Esophagus muscularis mucosa (tissue), 4 donors: ENCODE data around the gene ABCA6. TPM values are rescaled to one million over a fixed set of nuclear protein-coding genes. Genes with fewer than 3 reads are reported as not detected.

Source experiments
- DNase-seq: peaks from one replicate; pipeline ENCODE4 v3.0.0-alpha.2; 2017; ENCODE audit errors: extremely low spot score
- H3K27ac ChIP-seq, 4 donors: fragments of 200-600 bp; sonication (generic); replicated peaks in 1 of 4; 1 replicate in 3 of 4; 2 replicates in 1 of 4; pipeline ENCODE4 v1.5.1; 2016 to 2019; ENCODE audit warnings: mild to moderate bottlenecking in 1 of 4
- H3K27me3 ChIP-seq, 4 donors: fragments of 200-600 bp; sonication (generic); one replicate each; pipeline versions ENCODE4 v1.5.1 to v1.6.0; 2016 to 2019
- H3K36me3 ChIP-seq, 4 donors: fragments of 200-600 bp; sonication (generic); one replicate each; pipeline ENCODE4 v1.5.1; 2016 to 2019
- H3K4me1 ChIP-seq, 4 donors: fragments of 200-600 bp; sonication (generic); one replicate each; pipeline ENCODE4 v1.5.1; 2016 to 2019
- H3K4me3 ChIP-seq, 4 donors: fragments of 200-600 bp; sonication (generic); 1 replicate in 2 of 4; 2 replicates in 2 of 4; pipeline ENCODE4 v1.5.1; 2016 to 2019; ENCODE audit warnings: mild to moderate bottlenecking in 4 of 4, moderate library complexity in 1 of 4
- H3K9me3 ChIP-seq, 4 donors: fragments of 200-600 bp; sonication (generic); 1 replicate in 3 of 4; 2 replicates in 1 of 4; pipeline ENCODE4 v1.5.1; 2016 to 2019
- CTCF ChIP-seq, 3 experiments: fragments of 200-600 bp in 2 of 3; fragments of 450-650 bp in 1 of 3; sonication (generic) in 2 of 3; IDR thresholded peaks; one replicate each; pipeline ENCODE4 v1.5.1; 2017 to 2019; ENCODE audit warnings: antibody characterized with exemption in 3 of 3, mild to moderate bottlenecking in 2 of 3, moderate library complexity in 1 of 3
- EP300 ChIP-seq: sonication (generic); formaldehyde crosslinking; IDR thresholded peaks from one replicate; pipeline ENCODE4 v1.6.1; 2017; ENCODE audit warnings: antibody characterized with exemption
- POLR2A ChIP-seq: fragments of 450-650 bp; IDR thresholded peaks from one replicate; pipeline ENCODE4 v1.6.1; 2017; ENCODE audit warnings: antibody characterized with exemption, moderate library complexity, mild to moderate bottlenecking, low read depth
- POLR2AphosphoS5 ChIP-seq, 2 donors: sonication (generic); formaldehyde crosslinking; IDR thresholded peaks; one replicate each; pipeline ENCODE4 v1.6.1; 2017; ENCODE audit warnings: antibody characterized with exemption in 2 of 2
- WGBS: methylation state at CpG from one replicate; pipeline ENCODE4 v1.1.5; 2018; 5-methylcytosine and 5-hydroxymethylcytosine counted together
- intact Hi-C: fragments of 100-400 bp; cut with DNase I; formaldehyde crosslinking; loops from one replicate; pipeline ENCODE4 v1.15.1; 2023
- total RNA-seq, 4 donors: library from RNA; depleted of rRNA; stranded (reverse); fragments of >200 nt; gene quantifications; one replicate each; pipeline versions ENCODE4 v1.1.0 to v1.2.1, GENCODE V29; 2016

Gene ABCA6
- total RNA-seq, 4 donors from 2014 or later = 45.1 to 85.1 (median 47.2) TPM

GRCh38 chr17:69045646-69046045 is 96.0 kb downstream of the ABCA6 start:
- 88% methylated on average over 2 of the region's 2 CpGs for WGBS
- H3K27ac ChIP-seq = no peak overlapping the region
- TF ChIP-seq POLR2AphosphoS5 (IDR thresholded peaks at IDR 0.05) (no peak), EP300 (no peak)
- H3K36me3 ChIP-seq = peaks cover 0 to 17% (median 10%) of the 10 kb centered on the region in 4 donors
- H3K4me1 ChIP-seq = peaks cover 0 to 10% (median 5%) of the 10 kb centered on the region in 4 donors
- intact Hi-C loops = no loop called here
- DNase-seq = no peak
- no peak overlapping the region for H3K4me3 ChIP-seq
- H3K27me3 ChIP-seq = no peaks in the 10 kb centered on the region
- no peaks in the 10 kb centered on the region for H3K9me3 ChIP-seq

GRCh38 chr17:69044371-69044770 is 97.3 kb downstream of the ABCA6 start:
- TF ChIP-seq POLR2A (no peak), POLR2AphosphoS5 (IDR thresholded peaks at IDR 0.05) (no peak), EP300 (no peak), CTCF (IDR thresholded peaks at IDR 0.05) (no peak)
- intact Hi-C loops = no loop called here
- WGBS = 79% methylated on average over 2 of the region's 2 CpGs

GRCh38 chr17:69043098-69043734 is 98.5 kb downstream of the ABCA6 start:
- intact Hi-C loops = no loop called here
- Histone ChIP-seq H3K9me3 (no peaks in the 10 kb centered on the region), H3K4me1 (peaks cover 0 to 9% (median 4%) of the 10 kb centered on the region in 4 donors), H3K27ac (no peak overlapping the region), H3K27me3 (no peaks in the 10 kb centered on the region), H3K36me3 (peaks cover 0 to 17% (median 10%) of the 10 kb centered on the region in 4 donors), H3K4me3 (no peak overlapping the region)
- TF ChIP-seq CTCF (IDR thresholded peaks at IDR 0.05) (no peak), POLR2AphosphoS5 (IDR thresholded peaks at IDR 0.05) (no peak), POLR2A (no peak), EP300 (no peak)
- no peak for DNase-seq
- WGBS = 88% methylated on average over 6 of the region's 6 CpGs

More at GRCh38 chr17:69044371-69044770, 97.3 kb downstream of the ABCA6 start:
- Histone ChIP-seq H3K4me3 (no peak overlapping the region), H3K9me3 (no peaks in the 10 kb centered on the region), H3K36me3 (peaks cover 0 to 17% (median 10%) of the 10 kb centered on the region in 4 donors), H3K27me3 (no peaks in the 10 kb centered on the region), H3K4me1 (peaks cover 0 to 10% (median 5%) of the 10 kb centered on the region in 4 donors), H3K27ac (no peak overlapping the region)
- no peak for DNase-seq

- H3K4me3 ChIP-seq = no peak overlapping the region
- peaks cover 0 to 17% (median 10%) of the 10 kb centered on the region in 4 donors for H3K36me3 ChIP-seq
- H3K9me3 ChIP-seq = peaks cover 0 to 2% (median 0%) of the 10 kb centered on the region in 4 donors
- WGBS = 81% methylated on average over 5 of the region's 5 CpGs
- DNase-seq = no peak
- intact Hi-C loops = no loop called here
- no peak overlapping the region for H3K27ac ChIP-seq
- peaks cover 0 to 4% (median 2%) of the 10 kb centered on the region in 4 donors for H3K4me1 ChIP-seq
- H3K27me3 ChIP-seq = no peaks in the 10 kb centered on the region
- TF ChIP-seq POLR2A (no peak), EP300 (no peak), CTCF (IDR thresholded peaks at IDR 0.05) (no peak), POLR2AphosphoS5 (IDR thresholded peaks at IDR 0.05) (no peak)
Observed at GRCh38 chr17:69042308-69042707, 99.4 kb downstream of the ABCA6 start.

GRCh38 chr17:69031839-69032238 is 109.9 kb downstream of the ABCA6 start:
- no peak for DNase-seq
- WGBS = 85% methylated on average over 3 of the region's 3 CpGs
- peaks cover 0 to 4% (median 0%) of the 10 kb centered on the region in 4 donors for H3K9me3 ChIP-seq
- no peaks in the 10 kb centered on the region for H3K4me1 ChIP-seq
- TF ChIP-seq POLR2AphosphoS5 (IDR thresholded peaks at IDR 0.05) = no peak
- no peak for TF ChIP-seq CTCF (IDR thresholded peaks at IDR 0.05)
- no peak for TF ChIP-seq EP300
- TF ChIP-seq POLR2A = no peak
- intact Hi-C loops = no loop called here
- no peaks in the 10 kb centered on the region for H3K27me3 ChIP-seq
- H3K4me3 ChIP-seq = no peak overlapping the region
- H3K36me3 ChIP-seq = peaks cover 0 to 21% (median 5%) of the 10 kb centered on the region in 4 donors
- no peak overlapping the region for H3K27ac ChIP-seq
